Effector memory CD8-positive, alpha-beta T cell (primary cell): ENCODE measurements around the gene DXO.

Experiments used
- ATAC-seq: fragments of 150-1000 bp; cut with Tn5 transposase; replicated peaks from 2 replicates; pipeline ENCODE4 v1.10.0; 2021; ENCODE audit warnings: mild to moderate bottlenecking, moderate library complexity
- DNase-seq, 3 experiments: peaks; one replicate each; pipeline ENCODE4 v3.0.0; 2021
- H3K27ac Mint-ChIP-seq, 2 donors: one replicate each; pipeline ENCODE4 v1.8.0; 2022; ENCODE audit warnings: mild to moderate bottlenecking in 2 of 2, mixed read lengths in 2 of 2, moderate library complexity in 2 of 2
- H3K27me3 Mint-ChIP-seq, 2 donors: one replicate each; pipeline ENCODE4 v1.8.0; 2022; ENCODE audit warnings: mixed read lengths in 2 of 2
- H3K36me3 Mint-ChIP-seq: one replicate; pipeline ENCODE4 v1.8.0; 2022; ENCODE audit warnings: mild to moderate bottlenecking, moderate library complexity, mixed read lengths; ENCODE audit not compliant: insufficient read depth
- H3K4me1 Mint-ChIP-seq, 2 donors: one replicate each; pipeline ENCODE4 v1.8.0; 2022; ENCODE audit warnings: low read depth in 2 of 2, mixed read lengths in 2 of 2
- H3K4me3 Mint-ChIP-seq, 2 donors: one replicate each; pipeline ENCODE4 v1.8.0; 2022; ENCODE audit warnings: mild to moderate bottlenecking in 2 of 2, mixed read lengths in 2 of 2, moderate library complexity in 2 of 2
- H3K9me3 Mint-ChIP-seq, 2 donors: one replicate each; pipeline ENCODE4 v1.8.0; 2022; ENCODE audit warnings: mixed read lengths in 2 of 2

The DXO gene

DNA sequence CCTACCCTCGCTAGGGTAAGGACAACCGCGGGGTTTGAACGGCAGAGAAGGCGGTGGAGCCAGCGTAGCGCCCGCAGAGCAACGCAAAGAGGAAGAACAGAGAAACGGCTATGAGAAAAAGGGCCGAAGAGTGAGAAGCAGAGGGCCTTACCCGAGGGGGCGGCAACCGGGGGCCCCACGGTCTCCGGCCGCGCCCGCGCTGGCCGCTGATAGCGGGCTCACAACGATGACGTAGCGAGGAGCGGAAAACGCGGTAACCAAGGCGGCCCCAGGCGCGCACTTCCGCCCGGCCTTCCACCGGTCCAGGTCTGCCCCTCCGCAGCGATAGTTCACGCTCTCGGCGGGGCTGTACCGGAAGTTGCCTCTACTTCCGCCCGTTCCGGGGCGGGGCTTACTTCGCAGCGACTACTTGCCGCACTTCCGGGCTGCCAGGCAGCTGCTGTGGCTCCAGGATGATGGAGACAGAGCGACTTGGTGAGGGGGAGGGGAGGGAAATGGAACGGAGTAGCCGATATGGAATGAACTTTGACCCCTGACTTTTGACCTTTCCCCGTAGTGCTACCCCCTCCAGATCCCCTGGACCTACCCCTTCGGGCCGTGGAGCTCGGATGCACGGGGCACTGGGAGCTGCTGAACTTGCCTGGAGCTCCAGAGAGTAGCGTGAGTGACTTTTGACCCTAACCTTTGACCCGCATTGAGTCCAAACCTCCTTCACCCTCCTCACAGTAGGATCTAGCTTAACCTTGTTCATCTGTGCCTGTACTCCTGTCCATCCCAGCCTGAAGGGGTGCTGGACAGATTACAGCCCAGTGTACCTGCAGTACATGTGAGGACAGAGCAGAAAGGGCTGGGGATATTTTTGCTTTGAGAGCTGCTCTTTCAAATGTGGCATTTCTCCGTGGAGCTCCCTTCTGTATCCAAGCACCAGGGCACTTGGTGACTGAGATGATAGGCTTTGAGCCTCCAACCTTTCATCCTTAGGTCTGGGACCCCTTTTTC lies 12.9 kb downstream of the DXO start, which contains the start of the genes NELFE and SKIC2:
NELFE (minus strand) TSS at position 231 of the 999 bp plus-strand sequence. CDS start 525 bp downstream, outside the sequence.
SKIC2 (plus strand) TSS at position 435 of the 999 bp plus-strand sequence; CDS start at position 453, 18 bp downstream.
- H3K4me1 Mint-ChIP-seq, result peaks cover 30 to 33% of the 10 kb centered on the region in 2 donors

DNA sequence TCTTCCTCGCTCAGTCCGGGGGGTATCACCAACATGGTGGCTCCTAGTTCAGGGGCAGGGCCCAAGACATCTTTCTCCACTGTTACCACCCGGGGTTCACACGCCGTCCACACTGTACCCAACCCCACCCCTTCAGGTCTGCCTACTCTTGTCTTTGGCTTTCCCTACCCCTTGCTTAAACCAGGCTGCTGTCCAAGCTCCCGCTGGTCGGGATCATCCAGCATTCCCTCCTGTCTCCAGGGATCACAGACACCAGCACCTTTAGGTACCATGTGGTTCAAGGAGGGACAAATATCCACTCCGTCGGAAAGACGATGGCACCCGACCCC lies 13.6 kb downstream of the DXO start:
- peak overlapping the region; percentile 92 to 93 for H3K4me3 Mint-ChIP-seq
- peaks cover 30 to 32% of the 10 kb centered on the region in 2 donors for H3K4me1 Mint-ChIP-seq
- peaks cover 66% of the 10 kb centered on the region for H3K36me3 Mint-ChIP-seq
- DNase-seq (no peak), ATAC-seq (peak; percentile 3)
- H3K27ac Mint-ChIP-seq, result peak overlapping the region; percentile 95 to 96
- no peaks in the 10 kb centered on the region for H3K9me3 Mint-ChIP-seq
- no peaks in the 10 kb centered on the region for H3K27me3 Mint-ChIP-seq

More for the DNA sequence above, 12.9 kb downstream of the DXO start, which contains the start of the genes NELFE and SKIC2:
- Mint-ChIP-seq H3K36me3 (peaks cover 64% of the 10 kb centered on the region), H3K27ac (peak within 1 kb of the TSS; percentile 95 to 96), H3K4me3 (peak within 1 kb of the TSS; percentile 92 to 93), H3K27me3 (no peaks in the 10 kb centered on the region), H3K9me3 (no peaks in the 10 kb centered on the region)
- DNase-seq (peak; percentile 98 to 99 (median 98)), ATAC-seq (peak; percentile 97)

DNA sequence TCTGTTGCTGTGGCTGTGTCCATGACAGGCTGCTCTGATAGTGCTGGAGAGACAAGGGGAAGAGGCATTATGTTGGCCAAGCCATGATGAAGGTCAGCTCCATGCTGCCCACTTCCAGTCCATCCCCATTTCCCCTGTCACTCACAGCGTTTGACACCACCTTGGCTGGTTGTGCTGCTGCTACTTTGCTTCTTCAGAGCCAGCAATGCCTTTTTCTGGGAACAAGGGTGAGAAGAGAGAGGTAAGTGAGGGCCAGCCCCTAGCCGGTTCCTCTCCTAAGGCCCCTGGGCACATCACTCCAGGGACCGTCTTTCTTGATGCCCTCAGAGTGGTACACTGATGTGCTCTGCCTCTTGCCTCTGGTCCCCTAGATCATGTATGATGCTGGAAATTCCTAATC lies 15.1 kb downstream of the DXO start:
- H3K36me3 Mint-ChIP-seq, result peaks cover 64% of the 10 kb centered on the region
- peak overlapping the region in 1 of 2 donors; percentile 95 for H3K27ac Mint-ChIP-seq
- H3K27me3 Mint-ChIP-seq, result no peaks in the 10 kb centered on the region
- ATAC-seq, result no peak
- no peaks in the 10 kb centered on the region for H3K9me3 Mint-ChIP-seq
- DNase-seq, result no peak
- no peak overlapping the region for H3K4me3 Mint-ChIP-seq
- peaks cover 24 to 31% of the 10 kb centered on the region in 2 donors for H3K4me1 Mint-ChIP-seq

DNA sequence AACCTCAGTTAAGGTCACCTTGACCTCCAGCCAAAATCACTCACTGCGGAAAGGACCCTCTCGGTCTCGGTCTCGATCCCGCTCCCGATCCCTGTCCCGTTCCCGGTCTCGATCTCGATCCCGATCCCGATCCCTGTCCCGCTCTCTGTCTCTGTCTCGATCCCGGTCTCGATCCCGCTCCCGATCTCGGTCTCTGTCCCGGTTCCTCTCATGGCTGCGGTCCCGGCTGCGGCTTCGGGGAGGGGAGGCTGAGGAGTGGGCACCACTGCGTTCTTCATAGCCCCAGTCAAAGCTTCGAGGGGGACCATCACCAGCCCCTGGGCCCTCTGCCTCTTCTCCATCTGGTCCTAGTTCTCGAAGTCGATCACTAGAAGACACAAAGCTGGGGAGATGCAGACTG lies 17.4 kb downstream of the DXO start:
- H3K27ac Mint-ChIP-seq, result peak overlapping the region in 1 of 2 donors; percentile 56
- H3K36me3 Mint-ChIP-seq, result peaks cover 53% of the 10 kb centered on the region

DNA sequence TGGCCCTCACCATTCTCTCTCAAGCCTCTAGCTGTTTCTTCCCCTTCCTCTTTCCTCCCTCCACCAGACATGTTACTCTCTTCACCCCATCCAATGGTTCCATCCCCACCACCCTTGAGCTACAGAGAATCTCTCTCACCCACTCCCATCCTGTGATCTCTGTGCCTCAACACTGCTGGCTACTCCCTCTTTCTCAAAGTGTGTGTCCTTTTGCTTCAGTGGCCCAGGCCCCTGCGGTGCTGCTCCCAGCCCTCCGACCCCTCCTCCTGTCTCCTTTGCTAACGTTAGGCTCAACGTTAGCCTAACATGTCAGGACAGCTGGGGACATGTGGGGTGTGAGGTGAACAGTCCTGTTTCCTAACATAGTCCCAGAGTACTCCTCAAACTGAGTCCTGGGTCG lies 19.0 kb downstream of the DXO start:
- Mint-ChIP-seq H3K27ac (peak overlapping the region; percentile 2 to 11), H3K36me3 (peaks cover 52% of the 10 kb centered on the region), H3K4me1 (peaks cover 7 to 10% of the 10 kb centered on the region in 2 donors), H3K4me3 (no peak overlapping the region), H3K9me3 (no peaks in the 10 kb centered on the region), H3K27me3 (no peaks in the 10 kb centered on the region)
- no peak for ATAC-seq
- DNase-seq, result no peak

More for the DNA sequence above, 17.4 kb downstream of the DXO start:
- H3K4me3 Mint-ChIP-seq, result no peak overlapping the region
- no peaks in the 10 kb centered on the region for H3K27me3 Mint-ChIP-seq
- no peak for ATAC-seq
- H3K4me1 Mint-ChIP-seq, result peaks cover 12 to 19% of the 10 kb centered on the region in 2 donors
- H3K9me3 Mint-ChIP-seq, result no peaks in the 10 kb centered on the region
- no peak for DNase-seq

DNA sequence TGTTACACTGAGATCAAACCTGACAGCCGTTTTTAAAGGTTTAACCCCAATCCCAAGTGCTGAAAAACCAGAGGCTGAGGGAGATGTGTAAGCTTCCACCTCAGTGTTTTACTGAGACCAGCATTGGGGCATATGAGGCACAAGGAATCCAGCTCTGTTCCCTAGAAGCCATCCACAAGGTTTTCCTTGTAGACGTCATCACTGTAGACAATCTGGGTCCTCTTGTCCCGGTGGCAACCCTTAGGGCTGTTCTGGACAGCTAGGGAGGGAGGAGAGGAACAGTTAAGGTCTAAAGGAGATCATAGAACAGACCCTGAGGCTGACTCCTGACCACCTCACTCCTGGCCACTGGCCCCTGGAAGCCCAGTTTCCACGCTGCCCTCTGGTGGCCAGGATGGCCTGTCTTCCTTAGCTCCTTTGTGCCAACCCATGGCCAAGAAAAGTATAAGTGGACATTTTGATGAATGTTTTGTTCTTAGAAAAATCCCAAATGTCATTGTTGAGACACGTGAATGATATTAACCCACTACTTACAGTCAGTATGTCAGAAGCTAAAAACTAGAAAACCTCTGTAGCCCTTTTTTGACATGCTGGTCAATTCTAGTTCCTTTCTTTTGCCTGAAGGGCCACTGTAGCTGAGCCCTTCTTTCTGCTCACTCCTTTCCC lies 19.7 kb downstream of the DXO start:
- H3K36me3 Mint-ChIP-seq, result peaks cover 52% of the 10 kb centered on the region
- DNase-seq (no peak), ATAC-seq (peak; percentile 31)
- H3K27me3 Mint-ChIP-seq, result no peaks in the 10 kb centered on the region
- H3K4me1 Mint-ChIP-seq, result peaks cover 4 to 5% of the 10 kb centered on the region in 2 donors
- H3K27ac Mint-ChIP-seq, result peak overlapping the region in 1 of 2 donors; percentile 11
- no peak overlapping the region for H3K4me3 Mint-ChIP-seq
- H3K9me3 Mint-ChIP-seq, result no peaks in the 10 kb centered on the region

DNA sequence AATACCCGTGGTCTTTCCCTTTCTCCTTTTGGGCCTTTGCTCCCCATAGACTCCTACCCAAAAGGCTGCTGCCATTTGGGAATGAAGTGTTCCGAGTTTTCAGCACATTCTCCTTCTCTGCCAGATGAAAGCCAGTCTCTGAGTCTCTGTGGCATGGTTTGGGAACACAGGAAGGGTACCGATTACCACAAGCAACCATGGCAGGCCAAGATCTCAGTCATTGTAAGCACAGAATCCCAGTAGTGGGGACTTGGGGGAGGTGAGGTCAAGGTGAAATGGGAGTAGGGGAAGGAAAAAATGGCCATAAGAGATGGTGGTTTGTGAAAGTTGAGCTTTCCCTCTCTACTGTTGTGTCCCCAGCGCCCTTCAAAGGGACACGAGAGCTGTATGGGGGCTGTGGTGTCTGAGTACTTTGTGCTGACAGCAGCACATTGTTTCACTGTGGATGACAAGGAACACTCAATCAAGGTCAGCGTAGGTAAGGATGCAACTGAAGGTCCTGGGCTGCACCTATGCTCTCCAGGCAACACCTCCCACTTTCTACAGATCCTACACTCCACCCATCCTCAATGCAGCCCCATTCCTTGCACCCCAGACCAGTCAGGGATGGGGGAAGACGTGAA lies 21.9 kb downstream of the DXO start:
- Mint-ChIP-seq H3K4me1 (peaks cover 3 to 4% of the 10 kb centered on the region in 2 donors), H3K36me3 (peaks cover 32% of the 10 kb centered on the region)

DNA sequence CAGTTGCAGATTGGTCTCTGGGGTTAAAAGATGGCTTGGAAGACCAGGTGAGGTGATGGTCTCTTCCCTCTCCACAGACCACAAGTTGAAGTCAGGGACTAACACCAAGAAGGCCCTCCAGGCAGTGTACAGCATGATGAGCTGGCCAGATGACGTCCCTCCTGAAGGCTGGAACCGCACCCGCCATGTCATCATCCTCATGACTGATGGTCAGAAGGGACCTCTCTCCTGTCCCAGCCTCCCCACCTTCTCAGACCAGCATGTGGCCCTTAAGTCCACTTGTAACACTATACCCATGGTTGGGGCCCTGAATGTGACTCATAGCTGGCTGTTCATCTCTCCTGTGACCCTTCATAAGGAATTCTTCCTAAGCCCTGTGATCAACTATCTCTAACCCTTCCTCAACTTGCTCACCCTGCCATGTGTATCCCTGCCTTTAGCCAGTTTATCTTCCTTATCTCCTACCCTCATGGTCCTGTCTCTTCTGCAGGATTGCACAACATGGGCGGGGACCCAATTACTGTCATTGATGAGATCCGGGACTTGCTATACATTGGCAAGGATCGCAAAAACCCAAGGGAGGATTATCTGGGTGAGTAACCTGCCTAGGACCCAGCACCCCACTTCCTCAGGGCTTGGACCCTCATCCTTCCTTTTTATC lies 23.1 kb downstream of the DXO start:
- H3K4me1 Mint-ChIP-seq, result peaks cover 3 to 4% of the 10 kb centered on the region in 2 donors

More for the DNA sequence above, 21.9 kb downstream of the DXO start:
- Mint-ChIP-seq H3K9me3 (no peaks in the 10 kb centered on the region), H3K27me3 (peaks cover 6 to 11% of the 10 kb centered on the region in 2 donors), H3K27ac (peak overlapping the region; percentile 47 to 50), H3K4me3 (no peak overlapping the region)
- DNase-seq (no peak), ATAC-seq (no peak)

DNA sequence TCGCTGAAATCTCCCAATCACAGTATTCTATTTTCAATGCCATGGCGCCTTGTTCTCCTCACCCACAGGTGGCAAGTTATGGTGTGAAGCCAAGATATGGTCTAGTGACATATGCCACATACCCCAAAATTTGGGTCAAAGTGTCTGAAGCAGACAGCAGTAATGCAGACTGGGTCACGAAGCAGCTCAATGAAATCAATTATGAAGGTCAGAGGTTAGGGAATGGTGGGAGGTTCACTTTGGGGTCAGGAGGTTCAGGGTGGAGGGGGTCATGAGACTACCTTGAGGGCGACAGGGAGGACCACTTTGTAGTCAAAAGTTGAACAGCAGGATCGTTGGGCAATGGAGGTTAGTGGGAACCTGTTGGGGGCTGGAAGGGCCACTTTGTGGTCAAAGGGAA lies 23.6 kb downstream of the DXO start:
- Mint-ChIP-seq H3K9me3 (no peaks in the 10 kb centered on the region), H3K4me1 (peaks cover 3 to 4% of the 10 kb centered on the region in 2 donors), H3K27me3 (peaks cover 11 to 28% of the 10 kb centered on the region in 2 donors), H3K27ac (no peak overlapping the region), H3K4me3 (no peak overlapping the region), H3K36me3 (peaks cover 19% of the 10 kb centered on the region)
- DNase-seq, result no peak
- ATAC-seq, result no peak

More for the DNA sequence above, 23.1 kb downstream of the DXO start:
- Mint-ChIP-seq H3K27ac (peak overlapping the region; percentile 47 to 70), H3K9me3 (no peaks in the 10 kb centered on the region), H3K4me3 (no peak overlapping the region), H3K36me3 (peaks cover 25% of the 10 kb centered on the region), H3K27me3 (peaks cover 11 to 23% of the 10 kb centered on the region in 2 donors)
- ATAC-seq, result no peak
- DNase-seq, result no peak

DNA sequence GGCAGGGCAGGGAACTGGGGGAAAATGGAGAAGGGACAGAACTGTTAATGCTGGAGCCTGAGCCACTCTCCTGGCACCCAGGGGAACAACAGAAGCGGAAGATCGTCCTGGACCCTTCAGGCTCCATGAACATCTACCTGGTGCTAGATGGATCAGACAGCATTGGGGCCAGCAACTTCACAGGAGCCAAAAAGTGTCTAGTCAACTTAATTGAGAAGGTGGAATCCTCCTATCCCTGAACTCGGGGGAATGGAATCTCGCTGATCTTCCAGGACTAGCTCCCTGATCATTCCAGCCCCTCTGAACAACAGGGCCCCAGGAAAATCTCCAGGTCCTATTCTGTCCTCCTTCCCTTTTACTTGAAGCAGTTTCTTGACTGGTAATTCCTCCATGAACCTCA lies 24.1 kb downstream of the DXO start:
- Mint-ChIP-seq H3K27me3 (peaks cover 11 to 33% of the 10 kb centered on the region in 2 donors), H3K27ac (no peak overlapping the region), H3K9me3 (no peaks in the 10 kb centered on the region), H3K36me3 (peaks cover 18% of the 10 kb centered on the region), H3K4me3 (no peak overlapping the region), H3K4me1 (peaks cover 3 to 4% of the 10 kb centered on the region in 2 donors)
- DNase-seq (no peak), ATAC-seq (no peak)

DNA sequence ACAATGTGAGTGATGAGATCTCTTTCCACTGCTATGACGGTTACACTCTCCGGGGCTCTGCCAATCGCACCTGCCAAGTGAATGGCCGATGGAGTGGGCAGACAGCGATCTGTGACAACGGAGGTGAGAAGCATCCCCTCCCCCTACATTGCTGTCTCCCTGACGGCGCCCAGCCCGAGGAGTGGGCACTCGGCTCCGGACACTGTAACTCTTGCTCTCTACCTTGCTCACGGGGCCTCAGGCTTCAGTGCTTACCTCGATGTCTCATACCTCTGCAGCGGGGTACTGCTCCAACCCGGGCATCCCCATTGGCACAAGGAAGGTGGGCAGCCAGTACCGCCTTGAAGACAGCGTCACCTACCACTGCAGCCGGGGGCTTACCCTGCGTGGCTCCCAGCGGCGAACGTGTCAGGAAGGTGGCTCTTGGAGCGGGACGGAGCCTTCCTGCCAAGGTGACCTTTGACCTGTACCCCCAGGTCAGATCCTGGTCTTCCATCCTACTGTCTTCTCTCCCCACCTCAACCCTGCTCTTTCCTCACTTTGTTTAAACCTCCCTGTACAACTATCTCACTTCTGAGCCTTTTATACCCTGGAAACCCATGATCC lies 24.8 kb downstream of the DXO start:
- peak overlapping the region in 1 of 2 donors; percentile 78 for H3K27ac Mint-ChIP-seq
- ATAC-seq (no peak), DNase-seq (no peak)
- H3K9me3 Mint-ChIP-seq, result no peaks in the 10 kb centered on the region
- H3K4me3 Mint-ChIP-seq, result no peak overlapping the region
- peaks cover 4 to 5% of the 10 kb centered on the region in 2 donors for H3K4me1 Mint-ChIP-seq
- peaks cover 12% of the 10 kb centered on the region for H3K36me3 Mint-ChIP-seq
- H3K27me3 Mint-ChIP-seq, result peaks cover 18 to 40% of the 10 kb centered on the region in 2 donors

DNA sequence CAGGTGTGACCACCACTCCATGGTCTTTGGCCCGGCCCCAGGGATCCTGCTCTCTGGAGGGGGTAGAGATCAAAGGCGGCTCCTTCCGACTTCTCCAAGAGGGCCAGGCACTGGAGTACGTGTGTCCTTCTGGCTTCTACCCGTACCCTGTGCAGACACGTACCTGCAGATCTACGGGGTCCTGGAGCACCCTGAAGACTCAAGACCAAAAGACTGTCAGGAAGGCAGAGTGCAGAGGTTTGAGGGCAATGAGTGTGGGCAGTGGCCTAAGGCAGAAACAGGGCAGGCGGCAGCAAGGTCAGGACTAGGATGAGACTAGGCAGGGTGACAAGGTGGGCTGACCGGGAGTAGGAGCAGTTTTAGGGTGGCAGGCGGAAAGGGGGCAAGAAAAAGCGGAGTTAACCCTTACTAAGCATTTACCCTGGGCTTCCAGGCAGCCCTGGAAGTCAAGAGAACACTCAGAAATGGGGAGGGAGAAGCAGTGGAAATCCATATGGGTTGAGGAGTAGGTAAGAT lies 25.5 kb downstream of the DXO start:
- H3K4me1 Mint-ChIP-seq, result peaks cover 4 to 5% of the 10 kb centered on the region in 2 donors
- ATAC-seq (no peak), DNase-seq (no peak)
- H3K9me3 Mint-ChIP-seq, result no peaks in the 10 kb centered on the region
- peaks cover 11% of the 10 kb centered on the region for H3K36me3 Mint-ChIP-seq
- no peak overlapping the region for H3K4me3 Mint-ChIP-seq
- peaks cover 21 to 47% of the 10 kb centered on the region in 2 donors for H3K27me3 Mint-ChIP-seq
- no peak overlapping the region for H3K27ac Mint-ChIP-seq
